Retinal pigment epithelial cell (primary cell): ENCODE data around the gene IQGAP2.

Experiments used
- DNase-seq: peaks from one replicate; pipeline ENCODE4 v3.0.0-alpha.2; 2010; ENCODE audit warnings: low read depth
- H3K4me3 ChIP-seq: 2 replicates; pipeline ENCODE4 v1.5.1; 2011; ENCODE audit warnings: mild to moderate bottlenecking, low read length, control low read depth, moderate library complexity
- CTCF ChIP-seq: conservative IDR thresholded peaks from 2 replicates; pipeline ENCODE4 v1.5.1; 2011; ENCODE audit warnings: low read depth, low read length, control low read depth, inconsistent platforms

Gene IQGAP2

GRCh38 chr5:76493190-76493837 is 90.2 kb downstream of the IQGAP2 start:
- H3K4me3 ChIP-seq = no peak overlapping the region
- no peak for DNase-seq
- TF ChIP-seq CTCF = no peak

GRCh38 chr5:76494201-76494600 is 91.1 kb downstream of the IQGAP2 start:
- TF ChIP-seq CTCF = no peak
- no peak overlapping the region for H3K4me3 ChIP-seq
- no peak for DNase-seq

- no peak for DNase-seq
- no peak overlapping the region for H3K4me3 ChIP-seq
- no peak for TF ChIP-seq CTCF
Observed at GRCh38 chr5:76495870-76496269, 92.8 kb downstream of the IQGAP2 start.

GRCh38 chr5:76497065-76497460 is 94.0 kb downstream of the IQGAP2 start:
- H3K4me3 ChIP-seq = no peak overlapping the region
- no peak for DNase-seq
- no peak for TF ChIP-seq CTCF

- no peak overlapping the region for H3K4me3 ChIP-seq
- no peak for DNase-seq
- TF ChIP-seq CTCF = no peak
Observed at GRCh38 chr5:76497986-76498717, 95.1 kb downstream of the IQGAP2 start.

GRCh38 chr5:76499507-76500161 is 96.5 kb downstream of the IQGAP2 start:
- no peak overlapping the region for H3K4me3 ChIP-seq
- no peak for DNase-seq
- no peak for TF ChIP-seq CTCF
